ENCODE results near the gene TM9SF3.

DNA sequence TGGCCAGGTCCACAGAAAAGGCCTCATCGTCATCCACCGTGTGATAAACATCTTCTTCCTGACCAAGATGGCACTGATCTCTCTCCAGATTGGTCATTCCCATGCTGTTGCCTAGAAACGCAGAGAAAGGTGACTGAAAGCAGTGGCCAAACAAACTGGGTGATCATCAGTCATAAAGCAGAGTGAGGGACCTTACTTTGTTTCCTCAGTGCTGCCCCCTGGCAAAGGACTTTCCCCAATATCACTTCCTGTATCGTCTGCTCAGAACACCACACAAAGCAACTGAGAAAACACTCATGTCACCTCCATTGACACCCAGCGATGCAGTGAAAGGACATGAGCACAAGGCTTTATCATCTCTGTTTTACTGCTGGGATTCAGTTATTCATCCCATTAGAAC is 40.0 kb upstream of the TM9SF3 start:
- TF ChIP-seq, protein P1, sequence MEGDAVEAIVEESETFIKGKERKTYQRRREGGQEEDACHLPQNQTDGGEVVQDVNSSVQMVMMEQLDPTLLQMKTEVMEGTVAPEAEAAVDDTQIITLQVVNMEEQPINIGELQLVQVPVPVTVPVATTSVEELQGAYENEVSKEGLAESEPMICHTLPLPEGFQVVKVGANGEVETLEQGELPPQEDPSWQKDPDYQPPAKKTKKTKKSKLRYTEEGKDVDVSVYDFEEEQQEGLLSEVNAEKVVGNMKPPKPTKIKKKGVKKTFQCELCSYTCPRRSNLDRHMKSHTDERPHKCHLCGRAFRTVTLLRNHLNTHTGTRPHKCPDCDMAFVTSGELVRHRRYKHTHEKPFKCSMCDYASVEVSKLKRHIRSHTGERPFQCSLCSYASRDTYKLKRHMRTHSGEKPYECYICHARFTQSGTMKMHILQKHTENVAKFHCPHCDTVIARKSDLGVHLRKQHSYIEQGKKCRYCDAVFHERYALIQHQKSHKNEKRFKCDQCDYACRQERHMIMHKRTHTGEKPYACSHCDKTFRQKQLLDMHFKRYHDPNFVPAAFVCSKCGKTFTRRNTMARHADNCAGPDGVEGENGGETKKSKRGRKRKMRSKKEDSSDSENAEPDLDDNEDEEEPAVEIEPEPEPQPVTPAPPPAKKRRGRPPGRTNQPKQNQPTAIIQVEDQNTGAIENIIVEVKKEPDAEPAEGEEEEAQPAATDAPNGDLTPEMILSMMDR (IDR thresholded peaks at IDR 0.05), result no peak
- TF ChIP-seq POLR2AphosphoS5 (IDR thresholded peaks at IDR 0.05), result no peak
- no peak for TF ChIP-seq POLR2A (IDR thresholded peaks at IDR 0.05)
